GM19238 (cell line): ENCODE results near the gene PRKAG3.

Experiments
- DNase-seq: peaks from one replicate; pipeline ENCODE4 v3.0.0; 2011; ENCODE audit warnings: low spot score; ENCODE audit not compliant: insufficient read length

The PRKAG3 gene

GRCh38 chr2:218815244-218815637 is 16.4 kb downstream of the PRKAG3 start:
- no peak for DNase-seq

GRCh38 chr2:218814540-218815243 is 16.9 kb downstream of the PRKAG3 start:
- DNase-seq = no peak

DNA sequence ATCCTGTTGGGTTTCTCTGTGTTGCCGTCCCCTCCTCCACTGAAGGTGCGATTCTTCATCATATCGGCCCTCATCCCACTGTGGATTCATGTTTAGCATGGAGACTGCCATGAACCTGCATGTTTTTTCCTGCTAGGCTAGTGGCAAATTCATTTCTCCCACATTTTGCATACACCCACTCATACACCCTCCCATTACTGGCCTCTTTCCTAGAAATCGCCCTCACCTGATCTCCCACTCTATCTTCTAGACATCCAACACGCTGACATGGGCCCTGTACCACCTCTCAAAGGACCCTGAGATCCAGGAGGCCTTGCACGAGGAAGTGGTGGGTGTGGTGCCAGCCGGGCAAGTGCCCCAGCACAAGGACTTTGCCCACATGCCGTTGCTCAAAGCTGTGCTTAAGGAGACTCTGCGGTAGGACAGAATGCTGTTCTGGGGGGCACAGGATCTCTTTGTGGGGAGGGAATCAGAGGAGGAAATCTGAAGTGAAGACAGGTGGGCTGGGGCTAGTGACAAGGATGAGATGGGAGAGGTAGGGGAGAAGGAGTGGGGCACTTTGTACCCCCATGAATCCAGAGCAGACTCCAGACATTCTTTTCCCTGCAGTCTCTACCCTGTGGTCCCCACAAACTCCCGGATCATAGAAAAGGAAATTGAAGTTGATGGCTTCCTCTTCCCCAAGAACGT is 17.7 kb downstream of the PRKAG3 start:
- no peak for DNase-seq

DNA sequence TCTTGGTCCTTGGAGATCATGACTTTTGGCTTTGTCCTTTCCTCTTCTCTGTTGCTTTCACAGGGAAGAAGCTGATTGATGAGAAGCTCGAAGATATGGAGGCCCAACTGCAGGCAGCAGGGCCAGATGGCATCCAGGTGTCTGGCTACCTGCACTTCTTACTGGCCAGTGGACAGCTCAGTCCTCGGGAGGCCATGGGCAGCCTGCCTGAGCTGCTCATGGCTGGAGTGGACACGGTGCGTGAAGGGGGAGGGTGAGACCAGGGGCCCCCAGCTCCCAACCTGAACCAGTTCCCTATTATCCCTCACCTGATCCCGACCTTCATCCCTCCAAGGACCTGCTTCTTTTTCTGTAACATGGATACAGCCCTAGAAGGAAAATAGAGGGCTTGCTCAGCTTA is 18.7 kb downstream of the PRKAG3 start:
- DNase-seq = no peak

GRCh38 chr2:218812096-218812815 is 19.3 kb downstream of the PRKAG3 start:
- DNase-seq = no peak

GRCh38 chr2:218811382-218811781 is 20.2 kb downstream of the PRKAG3 start:
- DNase-seq = no peak

DNA sequence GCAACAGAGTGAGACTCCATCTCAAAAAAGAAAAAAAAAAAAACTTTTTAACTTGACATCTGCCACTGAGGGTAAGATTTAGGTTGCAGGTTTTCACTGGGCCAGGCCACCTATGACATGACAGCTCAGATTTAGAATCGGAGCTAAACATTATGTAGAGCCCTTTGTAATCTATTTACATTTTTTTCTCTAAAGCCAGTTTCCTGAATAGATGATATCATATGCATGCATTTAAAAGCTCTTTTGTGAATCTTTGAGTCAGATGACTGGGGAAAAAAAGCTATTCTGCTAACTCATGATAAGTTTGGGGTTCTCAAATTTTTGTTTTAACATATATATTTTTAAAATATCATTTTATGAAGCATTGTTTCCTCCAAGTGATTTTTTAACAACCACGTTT is 21.3 kb downstream of the PRKAG3 start:
- no peak for DNase-seq

DNA sequence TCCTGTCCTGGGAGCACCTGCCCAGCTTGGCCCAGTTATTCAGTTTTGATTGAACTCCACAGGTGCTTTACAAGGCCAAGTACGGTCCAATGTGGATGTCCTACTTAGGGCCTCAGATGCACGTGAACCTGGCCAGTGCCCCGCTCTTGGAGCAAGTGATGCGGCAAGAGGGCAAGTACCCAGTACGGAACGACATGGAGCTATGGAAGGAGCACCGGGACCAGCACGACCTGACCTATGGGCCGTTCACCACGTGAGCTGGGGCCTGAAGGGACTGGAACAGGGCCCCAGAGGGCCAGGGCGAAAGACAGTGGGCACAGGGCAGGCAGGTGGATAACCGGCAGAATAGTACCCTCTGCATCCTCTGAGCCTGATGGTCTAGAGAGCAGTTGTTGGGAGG is 22.1 kb downstream of the PRKAG3 start:
- DNase-seq = no peak

DNA sequence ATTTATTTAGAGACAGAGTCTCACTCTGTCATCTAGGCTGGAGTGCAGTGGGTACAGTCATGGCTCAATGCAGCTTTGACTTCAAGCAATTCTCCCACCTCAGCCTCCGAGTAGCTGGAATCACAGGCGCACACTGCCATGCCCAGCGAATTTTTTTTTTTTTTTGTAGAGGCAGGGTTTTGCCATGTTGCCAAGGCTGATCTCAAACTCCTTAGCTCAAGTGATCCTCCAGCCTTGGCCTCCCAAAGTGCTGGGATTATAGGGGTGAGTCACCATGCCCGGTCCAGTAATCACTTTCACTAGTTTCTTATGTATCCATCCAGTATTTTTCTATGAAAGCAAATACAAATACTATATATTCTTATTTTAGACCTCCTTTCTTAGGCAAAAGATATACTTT is 24.0 kb downstream of the PRKAG3 start:
- DNase-seq = no peak

GRCh38 chr2:218806346-218806978 is 25.1 kb downstream of the PRKAG3 start:
- DNase-seq = no peak

DNA sequence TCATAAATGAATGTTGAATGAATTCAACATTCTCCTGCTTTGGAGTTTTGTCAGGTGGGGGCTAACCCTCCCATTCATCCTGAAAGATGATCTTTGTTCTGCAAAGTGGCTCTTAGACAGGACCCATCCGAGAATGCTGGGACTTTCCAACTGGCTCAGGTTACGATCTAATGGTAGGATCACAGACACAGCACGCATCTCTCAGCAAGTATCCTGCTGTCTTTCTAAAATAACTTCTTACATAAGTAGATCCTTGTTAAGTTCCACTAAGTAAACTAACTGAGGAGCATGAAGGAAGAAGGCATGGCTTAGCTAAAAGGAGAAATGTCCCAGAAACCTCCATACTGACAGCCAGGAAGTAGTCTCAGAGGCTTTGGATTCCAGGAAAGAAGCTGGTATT is 26.0 kb downstream of the PRKAG3 start:
- no peak for DNase-seq

- DNase-seq = no peak
Measured at GRCh38 chr2:218804817-218805216, 26.8 kb downstream of the PRKAG3 start.

DNA sequence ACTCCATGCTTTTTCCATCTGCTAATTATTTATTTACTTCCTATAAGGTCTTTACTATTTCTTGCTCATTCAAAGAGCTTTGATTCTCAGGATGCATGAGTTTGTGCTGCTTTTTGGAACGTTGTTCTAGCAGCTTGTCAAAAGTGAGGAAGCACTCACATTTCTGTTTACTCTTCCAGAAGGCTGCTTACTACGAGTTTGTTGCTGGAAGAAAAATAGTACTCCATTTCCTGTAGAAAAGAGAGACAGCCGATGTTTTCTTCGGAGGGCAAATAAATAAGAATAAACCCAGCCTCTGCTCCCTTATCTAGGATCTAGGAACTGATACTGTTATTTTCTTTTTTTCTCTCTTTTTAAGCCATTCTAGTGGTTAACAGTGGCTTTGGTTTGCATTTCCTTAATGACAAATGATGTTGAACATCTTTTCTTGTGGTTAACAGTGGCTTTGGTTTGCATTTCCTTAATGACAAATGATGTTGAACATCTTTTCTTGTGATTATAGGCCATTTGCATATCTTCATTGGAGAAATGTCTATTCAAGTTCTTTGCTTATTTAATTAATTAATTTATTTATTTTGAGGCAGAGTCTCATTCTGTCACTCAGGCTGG is 29.1 kb downstream of the PRKAG3 start:
- no peak for DNase-seq

GRCh38 chr2:218799990-218800389 is 31.6 kb downstream of the PRKAG3 start:
- no peak for DNase-seq

GRCh38 chr2:218798767-218799504 is 32.7 kb downstream of the PRKAG3 start:
- DNase-seq = no peak

GRCh38 chr2:218796691-218797090 is 34.9 kb downstream of the PRKAG3 start:
- DNase-seq = no peak

- DNase-seq = no peak
Measured at GRCh38 chr2:218792433-218792832, 39.2 kb downstream of the PRKAG3 start.

DNA sequence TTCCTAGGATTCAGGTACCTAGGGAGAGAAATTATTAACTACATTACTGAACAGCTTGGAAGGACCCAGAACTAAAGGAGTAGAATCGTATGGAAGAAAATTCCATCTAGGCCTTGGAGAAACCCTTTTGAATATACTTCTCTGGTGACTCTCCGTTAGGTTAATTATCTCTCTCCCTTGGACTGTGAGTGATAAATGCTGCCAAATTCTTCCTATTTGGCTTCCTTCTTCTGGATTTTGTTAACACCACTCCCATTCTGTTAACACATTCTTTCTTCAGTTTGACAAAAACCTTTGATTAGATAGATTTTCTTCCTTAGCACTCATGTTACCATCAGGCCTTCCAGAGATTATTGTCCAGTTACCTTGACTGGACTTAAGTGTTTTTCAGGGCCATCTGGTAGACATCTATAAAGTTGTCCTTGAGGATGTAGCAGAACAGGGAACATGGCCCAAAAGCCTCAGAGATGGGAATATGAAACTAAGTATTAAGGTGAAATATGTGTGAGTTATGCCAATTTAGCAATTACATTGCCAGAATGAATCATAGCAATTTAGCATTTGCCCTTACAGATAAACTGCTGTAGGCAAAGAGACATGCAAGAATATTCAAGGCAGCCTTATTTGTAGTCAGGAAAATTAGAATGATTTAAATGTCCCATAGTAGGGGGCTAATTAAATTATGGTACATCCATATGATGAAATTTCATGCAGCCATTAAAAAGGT is 42.9 kb downstream of the PRKAG3 start:
- DNase-seq = no peak

GRCh38 chr2:218786133-218786532 is 45.5 kb downstream of the PRKAG3 start:
- no peak for DNase-seq

- DNase-seq = no peak
Measured at GRCh38 chr2:218785103-218785502, 46.5 kb downstream of the PRKAG3 start.
